ENCODE results near the gene FSTL4.
"Not testable (repeated sequence)": the region's sequence is repeated elsewhere in the genome, so short reads cannot be mapped to it uniquely, and the experiment has no call there.

FSTL4 gene

GRCh38 chr5:133451926-133452325 is 160.4 kb downstream of the FSTL4 start:
- no peak for DNase-seq

DNA sequence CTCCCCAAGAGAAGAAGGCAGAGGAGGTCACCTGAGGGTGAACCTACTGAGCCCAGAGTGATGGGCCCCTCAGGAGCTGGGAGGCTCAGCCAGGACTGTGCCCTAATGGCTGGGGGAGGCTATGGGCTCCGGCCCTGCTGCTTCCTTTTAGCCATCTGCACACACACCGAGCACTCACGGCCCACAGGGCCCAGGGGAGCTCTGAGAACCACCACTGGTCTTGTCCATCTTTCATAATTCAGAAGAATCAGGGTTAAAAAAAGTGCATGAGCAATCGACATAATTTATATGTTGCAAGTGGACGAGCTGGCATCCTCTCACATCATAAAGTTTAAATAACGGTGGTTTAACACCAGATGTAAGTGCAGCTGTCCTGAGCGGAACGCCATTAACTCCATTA is 162.1 kb downstream of the FSTL4 start:
- DNase-seq, result no peak

DNA sequence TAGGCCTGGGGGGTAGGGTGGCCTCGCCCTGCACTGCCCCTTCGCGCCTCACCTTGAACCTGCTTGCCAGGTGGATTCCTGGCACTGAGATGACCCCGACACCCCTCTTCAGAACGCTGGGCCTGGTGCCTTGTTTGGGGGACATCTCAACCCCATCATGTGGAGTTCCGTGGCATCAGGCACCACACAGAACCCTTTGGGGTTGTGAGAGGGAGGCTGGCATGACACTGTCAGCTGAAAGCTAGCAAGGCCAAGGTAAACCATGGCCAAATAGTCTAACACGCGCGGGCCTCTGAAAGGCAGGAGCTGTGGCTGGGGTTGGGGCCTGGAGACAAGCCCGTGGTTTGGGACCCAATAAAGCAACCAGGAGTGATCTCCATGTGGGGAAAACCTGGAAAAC is 163.2 kb downstream of the FSTL4 start:
- DNase-seq, result no peak

GRCh38 chr5:133446440-133446839 is 165.9 kb downstream of the FSTL4 start:
- DNase-seq, result no peak

DNA sequence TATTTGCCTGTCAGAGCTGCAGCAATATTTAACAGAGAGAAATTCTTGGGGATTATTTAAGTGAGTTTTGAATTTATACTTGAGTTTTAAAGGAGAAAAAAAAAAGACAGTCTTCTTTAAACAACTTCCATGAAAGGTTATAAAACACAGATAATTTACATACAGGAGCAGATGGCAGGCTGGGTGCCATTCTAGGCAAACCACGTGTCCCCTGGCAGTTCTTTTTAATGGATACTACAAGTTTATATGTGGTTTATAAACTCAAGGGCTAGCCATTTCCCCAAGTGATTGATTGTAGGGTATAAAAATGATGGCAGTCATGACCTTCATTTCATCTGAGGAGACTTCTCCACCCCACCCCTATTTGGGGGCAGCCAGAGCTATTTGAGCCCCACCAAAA is 166.6 kb downstream of the FSTL4 start:
- no peak for DNase-seq

DNA sequence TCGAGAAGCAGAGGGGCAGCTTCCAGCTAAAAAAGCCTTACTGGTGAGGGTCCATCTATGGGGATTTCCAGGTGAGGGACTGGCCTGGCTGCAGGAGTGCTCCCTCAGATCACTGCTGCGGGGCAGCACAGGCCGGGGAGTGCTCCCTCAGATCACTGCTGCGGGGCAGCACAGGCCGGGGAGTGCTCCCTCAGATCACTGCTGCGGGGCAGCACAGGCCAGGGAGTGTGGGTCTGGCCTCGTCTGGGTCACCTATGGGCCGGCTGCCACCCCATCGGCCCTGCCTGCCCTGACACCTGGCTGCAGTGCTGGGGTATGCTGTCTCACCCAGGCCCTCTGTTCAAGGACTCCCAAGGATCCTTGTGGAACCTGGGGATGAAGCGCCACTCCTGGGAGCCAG is 167.1 kb downstream of the FSTL4 start:
- DNase-seq, result not testable (repeated sequence)

- DNase-seq, result no peak
These were observed 167.6 kb downstream of the FSTL4 start for GRCh38 chr5:133444711-133445110.

- DNase-seq, result no peak
These were observed 171.1 kb downstream of the FSTL4 start for GRCh38 chr5:133441166-133441815.

DNA sequence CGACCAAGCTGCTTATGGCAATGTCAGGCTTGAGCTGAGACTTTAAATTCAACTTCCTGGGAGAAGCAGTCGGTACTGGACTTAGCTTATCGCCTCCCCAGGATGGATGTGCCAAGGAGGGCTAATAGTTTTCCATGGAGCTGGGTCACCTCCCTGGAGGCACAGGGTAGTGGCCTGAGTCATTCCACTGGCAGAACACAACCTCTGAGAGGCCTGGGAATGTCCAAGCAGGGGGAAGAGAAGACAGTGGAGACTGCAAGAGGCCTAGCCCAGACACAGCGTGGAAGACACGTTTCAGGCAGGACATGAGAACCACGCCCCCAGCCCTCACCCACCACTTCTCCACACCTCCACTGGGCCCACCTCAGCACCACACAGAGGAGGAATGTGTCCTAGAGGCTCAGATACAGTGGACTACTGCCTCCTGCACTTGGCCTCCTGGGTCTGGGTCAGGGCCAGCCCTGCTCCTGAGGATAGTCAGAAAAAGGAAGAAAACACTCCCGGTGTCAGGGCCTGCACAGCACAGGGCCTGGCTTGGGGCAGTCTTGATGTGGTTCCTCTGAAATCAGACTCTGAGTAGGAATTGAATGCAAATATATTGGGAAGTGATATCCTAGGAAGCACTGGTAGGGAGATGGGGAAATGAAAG is 171.8 kb downstream of the FSTL4 start:
- no peak for DNase-seq

DNA sequence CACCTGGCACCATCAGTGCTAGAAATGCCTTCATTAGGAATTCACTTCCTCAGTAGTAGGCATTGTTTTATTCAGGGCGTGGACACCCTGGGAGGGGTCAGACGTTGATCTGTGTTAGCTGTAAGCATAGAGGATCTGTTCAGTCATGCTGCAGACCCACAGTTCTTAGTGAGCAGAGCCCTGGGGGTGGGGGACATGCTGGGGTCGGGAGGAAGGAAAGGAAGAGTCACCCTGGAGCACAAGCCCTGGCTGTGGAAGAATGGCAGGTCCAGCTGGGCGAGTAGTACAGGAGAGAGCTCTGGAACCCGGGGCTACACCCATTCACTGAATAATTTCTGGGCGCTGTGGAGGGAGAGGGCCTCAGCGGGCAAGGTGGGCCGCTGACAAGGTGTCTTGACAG is 172.5 kb downstream of the FSTL4 start:
- no peak for DNase-seq

GRCh38 chr5:133438487-133438886 is 173.9 kb downstream of the FSTL4 start:
- DNase-seq, result no peak

DNA sequence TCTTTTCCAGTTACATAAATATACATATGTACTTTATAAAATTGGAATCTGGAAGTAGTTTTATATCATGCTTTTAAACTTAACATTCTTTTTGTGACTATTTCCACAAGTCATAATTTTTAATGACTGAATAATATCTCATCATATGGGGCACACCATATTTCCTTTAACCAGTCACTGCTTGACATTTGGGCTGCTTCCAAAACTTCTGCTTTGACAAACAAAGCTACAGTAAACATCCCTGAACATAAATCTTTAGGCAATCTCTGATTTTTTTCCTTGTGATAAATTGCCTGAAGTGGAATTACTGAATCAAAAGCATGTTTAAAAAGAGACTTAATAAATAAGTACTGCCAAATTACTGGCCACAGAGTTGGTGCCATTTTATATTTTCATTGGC is 178.0 kb downstream of the FSTL4 start:
- no peak for DNase-seq

- no peak for DNase-seq
These were observed 178.7 kb downstream of the FSTL4 start for GRCh38 chr5:133433641-133434040.

DNA sequence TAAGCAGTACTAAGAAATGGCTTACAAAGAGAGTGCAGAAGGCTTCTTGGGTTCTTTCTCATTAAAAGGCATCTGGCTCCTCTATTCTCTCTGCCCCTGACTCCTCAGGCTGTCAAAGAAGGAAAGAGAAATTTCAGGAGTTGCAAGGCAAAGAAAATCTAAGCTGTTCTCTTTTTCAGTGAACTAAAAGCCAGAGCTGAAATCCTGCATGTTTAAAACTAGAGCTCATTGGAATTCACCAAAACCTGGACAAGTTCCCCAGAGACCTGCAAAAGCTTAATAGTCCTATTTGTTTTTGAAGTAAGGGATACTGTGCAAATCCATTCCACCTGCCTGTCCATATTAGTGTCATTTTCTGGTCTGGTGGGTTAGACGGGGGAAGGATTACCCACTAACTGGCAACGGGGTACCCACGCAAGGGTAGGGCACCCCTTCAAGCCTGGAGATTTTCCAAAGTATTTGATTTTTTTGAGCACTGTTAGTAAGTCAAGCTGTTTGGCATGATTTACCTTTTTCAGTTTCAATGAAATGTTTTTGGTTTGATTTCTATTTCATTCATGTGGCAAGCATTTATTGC is 179.3 kb downstream of the FSTL4 start:
- no peak for DNase-seq

- no peak for DNase-seq
These were observed 180.9 kb downstream of the FSTL4 start for GRCh38 chr5:133431326-133431865.

DNA sequence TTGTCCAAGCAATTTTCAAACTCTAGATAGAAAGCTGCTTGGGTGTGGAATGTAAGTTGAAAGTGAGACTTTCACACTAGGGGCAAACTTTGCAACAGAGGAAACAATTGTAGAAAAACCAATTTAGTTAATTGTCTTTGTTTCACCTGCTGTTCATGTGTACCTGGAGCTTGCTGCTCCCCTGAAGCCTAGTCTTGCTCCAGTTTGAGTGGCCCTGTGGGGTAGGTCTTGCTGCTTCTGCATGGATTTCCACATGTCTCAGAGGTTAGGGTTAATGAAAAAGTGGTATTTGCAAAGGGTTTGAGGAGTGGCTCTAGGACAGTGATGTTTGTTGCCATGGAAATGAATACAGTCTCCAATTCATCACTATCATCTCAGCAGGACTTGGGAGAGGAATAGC is 182.2 kb downstream of the FSTL4 start:
- DNase-seq, result no peak

DNA sequence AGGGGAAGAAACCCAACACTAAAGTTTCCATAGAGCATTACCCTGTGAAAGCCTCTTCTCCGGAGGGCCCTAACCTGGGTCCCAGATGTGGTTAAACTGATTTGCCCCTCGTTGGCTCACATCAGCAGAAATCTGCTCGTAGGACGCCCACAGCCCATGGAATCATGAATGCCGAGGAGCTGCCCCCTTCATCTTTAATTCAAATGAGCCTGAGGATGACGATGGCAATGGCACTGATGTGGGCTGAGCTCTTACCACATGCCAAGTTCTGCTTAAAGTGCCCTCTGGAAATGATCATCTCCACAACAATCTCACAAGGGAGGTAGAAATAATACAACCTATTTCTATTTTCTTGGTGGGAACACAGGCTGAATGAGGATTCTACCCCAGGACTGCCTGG is 183.3 kb downstream of the FSTL4 start:
- no peak for DNase-seq

DNA sequence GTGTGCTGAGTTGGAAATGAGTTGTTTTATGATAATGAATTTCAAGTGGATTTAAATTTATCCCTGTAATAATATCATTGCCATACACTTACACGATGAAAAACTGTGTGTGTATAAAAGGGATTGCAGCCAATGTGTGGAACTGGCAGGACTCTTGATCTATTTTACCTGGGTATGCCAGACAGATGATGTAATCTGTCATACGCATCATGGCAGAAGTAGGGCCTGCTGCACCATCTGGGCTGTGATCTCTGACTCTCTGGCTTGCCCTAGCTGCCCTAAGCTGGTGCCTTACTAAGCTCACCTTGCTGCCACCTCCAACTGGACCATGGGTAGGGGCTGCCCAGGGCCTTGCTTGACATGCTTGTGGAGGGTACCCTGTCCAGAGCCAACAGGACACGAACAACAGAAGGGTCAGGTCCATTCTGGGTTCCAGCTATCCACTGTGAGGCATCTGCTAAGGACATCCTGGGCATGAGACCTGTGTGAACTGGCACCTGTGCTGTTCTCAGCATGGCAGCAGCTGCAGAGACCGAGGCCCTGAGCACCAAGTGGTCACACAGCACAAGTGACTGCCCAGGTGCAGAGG is 184.2 kb downstream of the FSTL4 start:
- DNase-seq, result no peak

- no peak for DNase-seq
These were observed 185.1 kb downstream of the FSTL4 start for GRCh38 chr5:133427121-133427777.

DNA sequence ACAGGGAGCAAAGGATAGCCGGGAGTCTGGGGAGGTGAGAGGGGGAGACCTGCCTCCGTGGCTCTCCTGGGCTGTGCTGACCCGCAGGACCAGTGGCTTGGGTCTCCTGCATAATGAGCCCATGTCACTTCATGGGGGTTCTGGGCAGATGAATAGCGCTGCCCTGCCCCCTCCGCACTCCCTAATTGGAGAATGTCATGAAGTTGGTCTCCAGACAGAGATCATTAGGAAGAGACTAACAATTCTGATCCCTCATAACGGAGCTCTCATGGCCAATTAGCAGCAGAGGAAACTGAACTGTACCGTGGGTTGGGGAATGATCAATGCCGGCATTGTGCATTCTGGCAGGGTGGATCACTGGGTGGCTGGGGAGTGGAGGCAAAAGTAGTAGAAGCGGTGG is 186.1 kb downstream of the FSTL4 start:
- no peak for DNase-seq

DNA sequence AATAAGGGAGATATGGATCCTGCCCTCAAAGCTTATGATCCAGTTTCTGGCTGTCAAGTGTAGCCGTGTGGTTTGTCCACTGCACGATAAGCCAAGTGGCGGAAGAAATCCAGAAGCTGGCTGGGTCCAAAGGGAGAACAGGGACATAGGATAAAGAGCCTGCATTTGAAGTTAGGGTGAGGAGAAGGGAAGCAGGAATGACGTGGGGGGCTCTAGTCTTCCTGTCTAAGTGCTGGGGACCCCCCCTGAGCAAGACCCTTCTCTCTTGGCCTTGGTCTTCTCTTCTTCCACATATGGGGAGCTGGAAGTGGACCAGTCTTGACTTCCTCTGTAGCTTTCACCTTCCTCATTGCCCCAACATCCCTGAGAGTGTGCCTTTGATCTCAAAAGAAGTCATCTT is 186.6 kb downstream of the FSTL4 start:
- DNase-seq, result no peak

DNA sequence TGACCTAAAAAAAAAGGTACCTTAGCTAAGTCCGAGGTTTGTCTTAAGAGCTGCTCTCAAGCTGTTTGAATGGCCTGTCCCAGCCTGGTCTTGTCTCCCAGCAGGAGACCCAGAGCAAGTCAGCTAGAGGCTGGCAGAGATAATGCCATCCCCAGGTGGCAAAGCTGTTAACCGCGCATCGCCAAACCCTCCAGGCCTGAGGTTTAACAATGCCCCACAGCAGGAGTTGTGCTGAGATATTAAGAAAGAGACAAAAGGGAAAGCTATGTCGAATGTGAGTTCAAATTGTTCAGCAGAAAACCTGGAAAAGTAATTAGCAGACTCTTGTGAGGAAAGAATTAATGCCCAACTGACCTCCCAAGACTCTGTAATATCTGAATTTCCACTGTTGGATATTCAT is 187.1 kb downstream of the FSTL4 start:
- DNase-seq, result no peak

- DNase-seq, result peak; percentile 59
These were observed 188.6 kb downstream of the FSTL4 start for GRCh38 chr5:133423618-133424282.
